ENCODE measurements around the gene BRD8.
"Not testable (repeated sequence)": the region's sequence is repeated elsewhere in the genome, so short reads cannot be mapped to it uniquely, and the experiment has no call there.

The BRD8 gene, protein sequence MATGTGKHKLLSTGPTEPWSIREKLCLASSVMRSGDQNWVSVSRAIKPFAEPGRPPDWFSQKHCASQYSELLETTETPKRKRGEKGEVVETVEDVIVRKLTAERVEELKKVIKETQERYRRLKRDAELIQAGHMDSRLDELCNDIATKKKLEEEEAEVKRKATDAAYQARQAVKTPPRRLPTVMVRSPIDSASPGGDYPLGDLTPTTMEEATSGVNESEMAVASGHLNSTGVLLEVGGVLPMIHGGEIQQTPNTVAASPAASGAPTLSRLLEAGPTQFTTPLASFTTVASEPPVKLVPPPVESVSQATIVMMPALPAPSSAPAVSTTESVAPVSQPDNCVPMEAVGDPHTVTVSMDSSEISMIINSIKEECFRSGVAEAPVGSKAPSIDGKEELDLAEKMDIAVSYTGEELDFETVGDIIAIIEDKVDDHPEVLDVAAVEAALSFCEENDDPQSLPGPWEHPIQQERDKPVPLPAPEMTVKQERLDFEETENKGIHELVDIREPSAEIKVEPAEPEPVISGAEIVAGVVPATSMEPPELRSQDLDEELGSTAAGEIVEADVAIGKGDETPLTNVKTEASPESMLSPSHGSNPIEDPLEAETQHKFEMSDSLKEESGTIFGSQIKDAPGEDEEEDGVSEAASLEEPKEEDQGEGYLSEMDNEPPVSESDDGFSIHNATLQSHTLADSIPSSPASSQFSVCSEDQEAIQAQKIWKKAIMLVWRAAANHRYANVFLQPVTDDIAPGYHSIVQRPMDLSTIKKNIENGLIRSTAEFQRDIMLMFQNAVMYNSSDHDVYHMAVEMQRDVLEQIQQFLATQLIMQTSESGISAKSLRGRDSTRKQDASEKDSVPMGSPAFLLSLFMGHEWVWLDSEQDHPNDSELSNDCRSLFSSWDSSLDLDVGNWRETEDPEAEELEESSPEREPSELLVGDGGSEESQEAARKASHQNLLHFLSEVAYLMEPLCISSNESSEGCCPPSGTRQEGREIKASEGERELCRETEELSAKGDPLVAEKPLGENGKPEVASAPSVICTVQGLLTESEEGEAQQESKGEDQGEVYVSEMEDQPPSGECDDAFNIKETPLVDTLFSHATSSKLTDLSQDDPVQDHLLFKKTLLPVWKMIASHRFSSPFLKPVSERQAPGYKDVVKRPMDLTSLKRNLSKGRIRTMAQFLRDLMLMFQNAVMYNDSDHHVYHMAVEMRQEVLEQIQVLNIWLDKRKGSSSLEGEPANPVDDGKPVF

DNA sequence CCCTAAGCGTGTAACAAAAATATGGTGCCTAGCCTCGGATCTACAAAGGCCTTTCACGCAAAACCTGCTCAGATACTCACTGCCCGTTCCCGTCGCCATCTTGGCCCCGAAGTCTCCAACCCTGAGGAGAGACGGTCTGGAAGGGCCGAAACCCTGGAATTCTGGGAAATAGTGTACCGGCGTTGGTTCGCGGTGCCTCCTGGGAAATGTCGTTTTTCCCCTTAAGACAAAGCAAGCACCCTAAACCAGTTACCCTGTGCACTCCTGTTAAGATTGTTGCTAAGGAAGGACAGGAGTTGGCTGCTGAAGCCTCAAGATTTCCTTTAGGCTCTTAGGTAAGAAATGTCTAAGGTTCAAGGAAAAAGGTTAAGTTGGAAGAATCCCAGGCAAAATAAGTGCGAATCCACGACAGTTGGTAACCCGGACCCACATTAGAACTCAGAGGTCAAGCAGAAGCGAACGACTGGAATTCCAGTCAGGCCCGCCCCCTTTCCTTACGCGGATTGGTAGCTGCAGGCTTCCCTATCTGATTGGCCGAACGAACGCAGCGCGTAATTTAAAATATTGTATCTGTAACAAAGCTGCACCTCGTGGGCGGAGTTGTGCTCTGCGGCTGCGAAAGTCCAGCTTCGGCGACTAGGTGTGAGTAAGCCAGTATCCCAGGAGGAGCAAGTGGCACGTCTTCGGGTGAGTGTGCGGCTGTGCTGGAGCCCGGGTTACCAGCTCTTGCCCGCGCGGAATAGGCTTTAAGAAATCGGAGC lies at the start of gene BRD8, which contains the start of gene KIF20A:
Gene BRD8, minus strand, starts transcription at position 115 of the 761 bp plus-strand sequence. Its CDS starts 16 bp downstream, at position 99.
Gene KIF20A, plus strand, starts transcription at position 597 of the 761 bp plus-strand sequence. CDS start 569 bp downstream, outside the sequence.
- in situ Hi-C loops (cut with HindIII; ENCODE audit: low sequenced_read_pairs): no loop called here

DNA sequence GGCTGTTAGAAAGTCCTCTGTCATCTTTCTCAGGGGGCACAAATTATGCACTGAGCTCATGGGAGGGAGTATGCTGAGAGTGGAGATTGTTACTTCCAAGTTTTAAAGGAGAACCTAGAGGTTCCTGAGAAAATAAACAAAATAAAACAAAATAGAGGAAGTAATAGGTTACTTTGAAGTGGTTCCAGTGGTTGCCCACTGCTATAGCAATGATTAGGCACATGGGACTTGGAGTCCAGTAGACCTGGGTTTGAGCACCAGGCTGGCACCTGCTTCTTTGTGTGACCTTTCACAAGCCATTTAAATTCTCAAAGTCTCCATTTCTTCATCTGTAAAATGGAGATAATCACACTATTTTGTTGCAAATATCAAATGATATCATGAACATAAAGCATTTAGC lies 48.5 kb upstream of the BRD8 start:
- in situ Hi-C loops (cut with HindIII; ENCODE audit: low sequenced_read_pairs): no loop called here

DNA sequence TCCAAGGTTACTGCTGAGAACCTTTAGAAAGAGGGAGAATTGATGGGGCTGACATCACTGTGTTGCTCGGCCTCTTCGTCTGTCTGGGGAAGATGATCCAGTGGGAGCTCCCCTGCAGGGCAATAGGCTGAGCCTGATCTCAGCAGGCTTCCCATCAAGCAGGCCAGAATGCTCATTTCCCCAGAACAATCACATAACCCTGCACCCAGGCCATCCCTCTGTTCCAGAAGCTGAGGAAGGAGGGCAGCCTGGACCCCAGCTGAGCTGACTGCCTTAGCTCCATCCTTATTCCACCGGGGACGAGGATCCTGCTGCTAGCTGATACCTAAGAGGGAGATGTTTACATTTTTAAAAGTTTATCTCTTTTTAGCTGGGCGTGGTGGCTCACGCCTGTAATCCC lies 46.3 kb upstream of the BRD8 start:
- in situ Hi-C loops (cut with HindIII; ENCODE audit: low sequenced_read_pairs): no loop called here

DNA sequence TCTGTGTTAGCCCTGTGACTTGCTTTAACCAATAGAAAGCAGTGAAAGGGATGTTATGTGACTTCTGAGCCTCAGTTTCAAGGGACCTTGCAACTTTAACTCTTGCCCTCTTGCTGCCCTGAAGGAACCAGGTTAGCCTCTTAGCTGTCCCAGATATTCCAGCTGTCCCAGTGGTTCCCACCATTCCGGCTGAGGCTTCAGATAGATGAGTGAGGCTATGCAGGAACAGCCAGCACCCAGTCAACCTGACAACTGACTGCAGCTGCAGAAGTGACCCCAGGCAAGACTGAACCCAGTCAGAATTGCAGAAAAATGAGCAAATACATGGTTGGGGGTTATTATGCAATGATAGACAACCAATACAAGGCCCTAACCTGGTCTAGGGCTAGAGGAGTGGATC lies 45.1 kb upstream of the BRD8 start:
- in situ Hi-C loops (cut with HindIII; ENCODE audit: low sequenced_read_pairs): no loop called here

DNA sequence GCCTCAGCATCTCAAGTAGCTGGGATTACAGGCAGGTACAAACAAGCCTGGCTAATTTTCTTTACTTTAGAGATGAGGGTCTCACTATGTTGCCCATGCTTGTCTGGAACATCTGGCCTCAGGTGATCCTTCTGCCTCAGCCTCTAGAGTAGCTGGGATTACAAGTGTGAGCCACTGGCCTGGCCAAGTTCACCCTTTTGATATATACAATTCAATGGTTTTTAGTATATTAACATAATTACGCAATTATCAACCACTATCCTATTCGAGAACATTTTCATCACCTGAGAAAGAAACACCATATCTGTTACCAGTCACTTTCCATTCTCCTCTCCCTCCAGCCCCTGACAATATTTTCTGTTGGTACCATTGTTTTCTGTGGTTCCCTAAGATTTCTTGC lies 38.4 kb upstream of the BRD8 start:
- in situ Hi-C loops (cut with HindIII; ENCODE audit: low sequenced_read_pairs): no loop called here

DNA sequence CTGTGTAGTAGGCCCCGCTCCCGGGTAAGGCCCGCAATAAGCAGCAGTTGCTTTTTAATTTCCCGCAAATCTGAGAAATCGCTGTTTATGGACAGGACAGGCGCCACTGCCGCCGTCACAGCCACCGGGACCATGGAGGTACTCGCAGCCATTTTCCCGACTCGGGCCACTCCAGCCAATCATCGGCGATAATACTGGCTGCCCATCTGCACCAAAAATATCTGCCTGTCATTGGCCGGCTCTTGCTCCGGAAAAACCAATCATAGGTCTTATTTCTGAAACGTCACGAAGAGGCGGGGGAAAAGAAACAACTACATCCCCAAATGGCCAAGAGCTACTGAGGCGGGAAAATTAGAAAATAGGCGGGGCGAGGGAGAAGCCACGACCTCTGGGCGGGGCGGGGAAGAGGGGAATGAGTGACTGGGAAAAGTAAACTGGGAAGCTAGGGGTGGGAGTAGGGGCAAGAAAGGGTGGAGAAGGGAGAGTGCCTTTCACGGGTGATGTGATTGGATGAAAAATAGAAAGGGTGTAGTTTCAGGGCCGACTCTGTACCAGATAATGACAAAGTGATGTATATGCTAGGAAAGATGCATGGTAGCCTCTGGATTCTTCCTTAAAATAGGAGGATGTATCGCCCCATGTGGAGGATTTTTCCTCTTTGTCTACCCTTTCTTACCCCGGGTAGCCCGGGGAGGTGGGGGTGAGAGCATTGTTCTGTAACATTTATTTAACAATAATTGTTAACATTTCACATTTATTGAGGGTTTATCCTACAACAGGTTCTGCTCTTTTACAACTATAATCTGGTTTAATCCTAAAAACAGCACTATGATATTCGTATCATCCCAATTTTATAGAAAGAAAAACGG lies 35.0 kb upstream of the BRD8 start, which contains the start of gene CDC23:
Gene CDC23, minus strand, starts transcription at position 163 of the 869 bp plus-strand sequence. Its CDS starts 11 bp downstream, at position 152.
- in situ Hi-C loops (cut with HindIII; ENCODE audit: low sequenced_read_pairs): no loop called here

DNA sequence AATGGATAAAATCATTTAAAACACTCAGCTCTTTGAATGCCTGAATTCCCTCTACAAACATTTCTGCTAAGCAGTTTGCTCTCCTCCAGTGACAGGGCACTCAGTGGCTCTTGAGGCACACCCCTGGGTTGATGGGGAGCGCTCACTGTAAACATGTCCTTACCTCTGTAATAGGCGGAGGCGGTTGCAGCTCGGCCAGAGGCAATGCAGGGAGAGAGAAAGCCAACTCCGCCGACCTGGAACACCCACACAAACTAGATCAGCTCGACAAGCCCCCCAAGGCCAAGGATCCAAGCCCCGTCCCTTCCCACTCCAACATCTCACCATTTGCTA lies 34.4 kb upstream of the BRD8 start:
- in situ Hi-C loops (cut with HindIII; ENCODE audit: low sequenced_read_pairs): no loop called here

DNA sequence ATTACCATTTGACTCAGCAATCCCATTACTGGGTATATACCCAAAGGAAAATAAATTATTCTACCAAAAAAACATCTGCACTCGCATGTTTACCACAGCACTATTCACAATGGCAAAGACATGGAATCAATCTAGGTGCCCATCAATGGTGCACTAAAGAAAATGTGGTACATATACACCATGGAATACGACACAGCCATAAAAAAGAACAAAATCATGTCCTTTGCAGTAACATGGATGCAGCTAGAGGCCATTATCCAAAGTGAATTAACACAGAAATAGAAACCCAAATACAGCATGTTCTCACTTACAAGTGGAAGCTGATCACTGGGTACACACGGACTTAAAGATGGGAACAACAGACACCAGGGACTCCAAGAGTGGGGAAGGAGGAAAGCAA lies 32.6 kb upstream of the BRD8 start:
- in situ Hi-C loops (cut with HindIII; ENCODE audit: low sequenced_read_pairs): no loop called here

DNA sequence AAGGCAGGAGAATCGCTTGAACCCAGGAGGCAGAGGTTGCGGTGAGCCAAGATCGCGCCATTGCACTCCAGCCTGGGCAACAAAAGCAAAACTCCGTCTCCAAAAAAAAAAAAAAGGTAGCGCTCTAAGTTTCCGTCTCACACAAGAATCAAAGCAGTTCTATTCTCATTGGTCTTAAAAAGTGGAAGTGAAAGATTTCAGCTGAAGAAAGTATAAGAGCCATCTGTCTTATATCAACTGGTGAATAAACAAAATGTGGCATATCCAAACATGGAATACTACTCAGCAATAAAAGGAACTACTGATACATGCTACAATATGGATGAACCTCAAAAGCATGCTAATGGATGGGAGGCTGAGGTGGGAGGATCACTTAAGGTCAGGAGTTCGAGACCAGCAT lies 15.4 kb upstream of the BRD8 start:
- in situ Hi-C loops (cut with HindIII; ENCODE audit: low sequenced_read_pairs): not testable (repeated sequence)

DNA sequence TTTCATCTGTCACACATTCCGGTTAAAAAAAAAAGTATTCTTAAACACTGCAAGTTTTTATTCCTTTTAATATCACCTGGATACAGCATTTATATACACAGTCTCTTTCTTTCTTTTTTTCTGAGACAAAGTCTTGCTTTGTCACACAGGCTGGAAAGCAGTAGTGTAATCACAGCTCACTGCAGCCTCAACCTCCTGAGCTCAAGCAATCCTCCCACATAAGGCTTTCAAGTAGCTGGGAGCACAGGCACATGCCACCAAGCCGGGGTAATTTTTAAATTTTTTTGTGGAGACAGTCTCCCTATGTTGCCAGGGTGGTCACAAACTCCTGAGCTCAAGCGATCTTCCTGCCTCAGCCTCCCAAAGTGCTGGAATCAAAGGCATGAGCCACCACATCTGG lies 14.4 kb upstream of the BRD8 start:
- in situ Hi-C loops (cut with HindIII; ENCODE audit: low sequenced_read_pairs): no loop called here

DNA sequence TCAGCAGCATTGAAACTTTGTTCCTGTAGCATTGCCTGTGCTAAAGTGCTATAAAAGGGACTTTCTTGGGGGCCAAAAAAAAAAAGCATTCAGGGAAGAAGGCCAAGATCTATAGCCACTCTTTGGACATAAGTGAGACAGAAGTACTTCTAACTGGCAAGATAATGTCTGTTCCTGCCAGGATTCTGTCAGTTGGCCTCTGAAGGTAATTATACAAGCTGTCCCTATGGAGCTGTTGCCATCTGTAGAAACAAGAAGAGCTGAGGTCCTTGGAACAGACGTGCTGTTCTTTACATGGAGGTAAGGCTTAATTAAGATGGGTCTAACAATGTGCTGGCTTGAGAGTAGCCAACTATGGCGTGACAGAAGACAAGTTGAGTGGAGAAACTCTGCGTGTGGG lies 10.2 kb upstream of the BRD8 start:
- in situ Hi-C loops (cut with HindIII; ENCODE audit: low sequenced_read_pairs): no loop called here

DNA sequence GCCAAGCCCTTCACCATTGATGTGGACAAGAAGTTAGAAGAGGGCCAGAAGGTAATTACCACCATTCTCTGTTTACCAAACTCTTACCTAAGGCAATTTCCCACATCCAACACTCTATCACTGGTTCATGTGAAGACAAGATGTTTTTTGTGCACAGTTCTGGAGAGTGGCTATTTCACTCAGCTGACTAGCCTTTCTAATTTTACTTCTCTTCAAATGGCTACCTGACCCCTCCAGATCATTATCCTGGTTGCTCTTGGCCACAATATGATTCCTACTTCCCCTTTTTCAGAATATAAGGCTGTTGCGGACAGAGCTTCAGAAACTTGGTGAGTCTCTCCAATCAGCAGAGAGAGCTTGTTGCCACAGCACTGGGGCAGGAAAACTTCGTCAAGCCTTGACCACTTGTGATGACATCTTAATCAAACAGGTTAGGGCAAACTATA lies 7.6 kb upstream of the BRD8 start:
- in situ Hi-C loops (cut with HindIII; ENCODE audit: low sequenced_read_pairs): no loop called here

DNA sequence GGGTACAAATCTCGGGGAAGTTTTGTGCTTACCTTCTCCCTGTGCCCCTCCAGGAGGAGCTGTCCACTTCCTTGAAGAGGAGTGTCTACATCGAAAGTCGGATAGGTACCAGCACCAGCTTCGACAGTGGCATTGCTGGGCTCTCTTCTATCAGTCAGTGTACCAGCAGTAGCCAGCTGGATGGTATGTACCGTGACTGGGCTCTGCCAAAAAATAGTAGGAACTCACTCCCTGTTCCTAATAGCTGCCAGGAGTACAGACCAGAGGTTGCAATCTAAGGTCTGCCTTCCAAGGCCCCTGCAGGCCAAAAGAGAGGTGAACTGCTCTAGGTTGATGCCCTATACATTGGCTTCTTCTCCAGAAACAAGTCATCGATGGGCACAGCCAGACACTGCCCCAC lies 4.4 kb upstream of the BRD8 start:
- in situ Hi-C loops (cut with HindIII; ENCODE audit: low sequenced_read_pairs): no loop called here

DNA sequence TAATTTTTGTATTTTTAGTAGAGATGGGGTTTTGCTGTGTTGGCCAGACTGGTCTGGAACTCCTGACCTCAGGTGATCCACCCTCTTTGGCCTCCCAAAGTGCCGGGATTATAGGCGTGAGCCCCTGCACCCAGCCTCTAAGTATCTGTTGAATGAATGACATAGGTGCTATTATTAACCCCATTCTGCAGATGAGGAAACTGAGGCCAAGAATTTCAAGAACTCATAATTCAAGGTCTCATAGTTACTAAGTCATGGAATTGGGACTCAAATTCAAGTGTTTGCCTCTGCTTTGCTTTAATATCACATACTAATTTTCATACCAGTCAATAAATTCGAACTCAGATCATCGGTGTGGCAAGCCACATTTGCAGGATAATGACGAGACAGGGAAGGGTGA lies 2.4 kb upstream of the BRD8 start:
- in situ Hi-C loops (cut with HindIII; ENCODE audit: low sequenced_read_pairs): no loop called here

DNA sequence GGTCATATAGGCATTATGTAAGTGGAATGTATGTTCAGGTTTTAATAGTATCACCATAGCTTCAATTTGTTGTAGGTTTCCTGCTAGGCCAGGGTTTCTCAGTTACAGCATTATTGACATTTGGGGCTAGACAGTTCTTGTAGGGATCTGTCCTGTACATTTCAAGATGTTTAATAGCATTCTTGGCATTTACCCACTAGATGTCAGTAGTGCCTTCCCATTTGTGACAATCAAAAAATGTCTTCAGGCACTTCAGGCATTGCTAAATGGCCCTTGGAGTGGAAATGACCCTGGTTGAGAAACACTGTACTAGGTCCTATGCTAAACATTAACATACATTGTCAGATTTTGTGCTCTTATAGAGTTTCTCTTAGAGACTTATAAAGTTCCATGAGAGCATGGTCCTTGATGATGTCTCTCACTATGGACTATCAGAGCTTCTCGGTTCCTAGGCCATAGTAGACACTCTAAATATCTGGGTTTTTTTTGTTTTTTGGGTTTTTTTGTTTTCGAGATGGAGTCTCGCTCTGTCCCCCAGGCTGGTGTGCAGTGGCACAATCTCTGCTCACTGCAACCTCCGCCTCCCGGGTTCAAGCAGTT lies 1.9 kb upstream of the BRD8 start:
- in situ Hi-C loops (cut with HindIII; ENCODE audit: low sequenced_read_pairs): no loop called here

DNA sequence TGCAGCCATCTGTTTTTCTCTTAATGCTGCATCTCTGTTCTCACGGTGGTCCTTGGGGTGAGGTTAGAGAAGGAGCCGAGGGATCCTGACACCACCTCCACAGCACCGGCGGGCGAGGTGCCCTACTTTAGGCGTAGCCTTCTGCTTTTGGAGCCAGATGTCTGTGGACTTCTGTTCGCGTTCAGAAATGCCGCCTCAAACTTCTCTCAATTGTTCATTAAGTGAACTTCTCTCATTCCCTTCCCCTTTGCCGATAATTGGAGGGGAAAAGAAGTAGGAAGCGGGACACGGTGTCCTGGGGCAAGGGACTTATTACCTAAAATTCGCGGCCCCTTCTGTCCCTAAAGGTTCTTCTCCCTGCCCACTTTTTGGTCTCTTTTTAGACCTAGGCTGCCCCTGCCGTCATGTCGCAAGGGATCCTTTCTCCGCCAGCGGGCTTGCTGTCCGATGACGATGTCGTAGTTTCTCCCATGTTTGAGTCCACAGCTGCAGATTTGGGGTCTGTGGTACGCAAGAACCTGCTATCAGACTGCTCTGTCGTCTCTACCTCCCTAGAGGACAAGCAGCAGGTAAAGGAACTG lies 937 bp upstream of the BRD8 start:
- in situ Hi-C loops (cut with HindIII; ENCODE audit: low sequenced_read_pairs): no loop called here

DNA sequence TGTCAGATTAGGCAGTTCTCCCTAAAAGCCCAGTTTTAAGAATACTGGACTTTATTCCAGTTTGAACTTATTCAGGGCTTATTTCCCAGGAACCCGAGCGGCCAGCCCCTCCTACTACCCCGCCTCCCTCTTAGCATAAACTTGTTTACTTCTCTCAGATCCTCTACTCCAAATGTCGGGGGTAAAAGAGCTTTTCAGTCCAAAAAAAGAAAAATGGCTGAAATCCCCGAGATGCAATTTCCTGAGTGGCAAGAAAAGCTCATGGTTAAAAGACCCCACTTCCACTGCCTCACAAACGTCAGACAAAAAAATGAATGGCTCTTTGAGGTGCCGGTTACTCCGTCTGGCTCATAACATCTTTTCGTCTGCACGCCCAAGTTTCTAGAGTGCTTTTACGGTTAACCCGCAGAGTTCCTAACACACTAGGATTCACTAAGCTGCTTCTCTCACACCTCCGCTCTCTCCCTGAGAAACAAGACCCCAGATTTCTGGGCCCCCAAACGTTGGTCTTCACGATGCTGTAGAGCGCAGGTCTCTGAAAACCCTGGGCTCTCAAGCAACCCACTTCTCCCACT lies 402 bp downstream of the BRD8 start:
- in situ Hi-C loops (cut with HindIII; ENCODE audit: low sequenced_read_pairs): no loop called here

DNA sequence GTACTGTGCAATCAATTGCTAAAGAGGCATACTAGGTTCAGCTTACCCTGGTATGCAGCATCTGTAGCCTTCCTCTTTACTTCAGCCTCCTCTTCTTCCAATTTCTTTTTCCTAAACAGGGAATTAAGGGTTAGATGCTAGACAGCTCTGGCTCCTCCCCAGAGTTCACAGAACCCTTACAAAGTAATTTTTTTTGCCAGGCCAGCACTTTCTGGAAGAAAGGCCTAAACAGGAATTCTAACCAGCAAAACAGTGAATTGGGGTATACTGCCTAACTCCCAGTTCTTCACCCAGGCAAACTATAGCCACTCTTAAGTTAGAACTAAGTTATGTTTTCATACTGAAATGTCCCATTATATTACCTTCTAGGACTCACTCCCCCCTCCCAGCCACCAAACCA lies 8.1 kb downstream of the BRD8 start:
- in situ Hi-C loops (cut with HindIII; ENCODE audit: low sequenced_read_pairs): no loop called here

All from endothelial cell of hepatic sinusoid (primary cell).